A549 treated with ZK216348 at 1 μM for 4 hours (cell line): Measurements from ENCODE around the gene BTNL3. TPM values are rescaled to one million over a fixed set of nuclear protein-coding genes. Genes with fewer than 3 reads are reported as not detected.

Experiments
- total RNA-seq: library from RNA; stranded (reverse); fragments of 200-300 nt; extraction: Qiagen RNA extraction; gene quantifications from 5 replicates; pipeline ENCODE4 v1.2.3, GENCODE V29; 2022; ENCODE audit warnings: low read depth

The BTNL3 gene, protein sequence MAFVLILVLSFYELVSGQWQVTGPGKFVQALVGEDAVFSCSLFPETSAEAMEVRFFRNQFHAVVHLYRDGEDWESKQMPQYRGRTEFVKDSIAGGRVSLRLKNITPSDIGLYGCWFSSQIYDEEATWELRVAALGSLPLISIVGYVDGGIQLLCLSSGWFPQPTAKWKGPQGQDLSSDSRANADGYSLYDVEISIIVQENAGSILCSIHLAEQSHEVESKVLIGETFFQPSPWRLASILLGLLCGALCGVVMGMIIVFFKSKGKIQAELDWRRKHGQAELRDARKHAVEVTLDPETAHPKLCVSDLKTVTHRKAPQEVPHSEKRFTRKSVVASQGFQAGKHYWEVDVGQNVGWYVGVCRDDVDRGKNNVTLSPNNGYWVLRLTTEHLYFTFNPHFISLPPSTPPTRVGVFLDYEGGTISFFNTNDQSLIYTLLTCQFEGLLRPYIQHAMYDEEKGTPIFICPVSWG
- total RNA-seq: not detected in 5 replicates

DNA sequence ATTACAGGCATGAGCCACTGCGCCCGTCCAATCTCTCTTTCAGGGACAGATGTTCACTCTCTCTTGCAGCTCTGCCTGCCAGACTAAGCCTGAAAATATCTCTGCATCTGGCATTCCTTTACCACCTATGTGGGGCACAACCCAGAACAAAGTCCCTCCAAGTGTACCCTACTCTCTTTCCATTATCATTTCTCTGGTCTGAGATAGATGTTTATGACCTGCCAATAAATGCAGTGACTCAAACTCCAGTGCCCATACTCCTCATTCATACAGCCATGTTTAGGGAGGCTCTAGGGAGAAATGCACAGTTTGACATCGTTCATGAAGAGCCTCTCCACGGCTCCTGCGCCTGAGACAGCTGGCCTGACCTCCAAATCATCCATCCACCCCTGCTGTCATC lies at the start of gene BTNL3:
TSS of gene BTNL3 (plus strand) at position 255 of the 400 bp plus-strand sequence. CDS start 183 bp downstream, outside the sequence.

DNA sequence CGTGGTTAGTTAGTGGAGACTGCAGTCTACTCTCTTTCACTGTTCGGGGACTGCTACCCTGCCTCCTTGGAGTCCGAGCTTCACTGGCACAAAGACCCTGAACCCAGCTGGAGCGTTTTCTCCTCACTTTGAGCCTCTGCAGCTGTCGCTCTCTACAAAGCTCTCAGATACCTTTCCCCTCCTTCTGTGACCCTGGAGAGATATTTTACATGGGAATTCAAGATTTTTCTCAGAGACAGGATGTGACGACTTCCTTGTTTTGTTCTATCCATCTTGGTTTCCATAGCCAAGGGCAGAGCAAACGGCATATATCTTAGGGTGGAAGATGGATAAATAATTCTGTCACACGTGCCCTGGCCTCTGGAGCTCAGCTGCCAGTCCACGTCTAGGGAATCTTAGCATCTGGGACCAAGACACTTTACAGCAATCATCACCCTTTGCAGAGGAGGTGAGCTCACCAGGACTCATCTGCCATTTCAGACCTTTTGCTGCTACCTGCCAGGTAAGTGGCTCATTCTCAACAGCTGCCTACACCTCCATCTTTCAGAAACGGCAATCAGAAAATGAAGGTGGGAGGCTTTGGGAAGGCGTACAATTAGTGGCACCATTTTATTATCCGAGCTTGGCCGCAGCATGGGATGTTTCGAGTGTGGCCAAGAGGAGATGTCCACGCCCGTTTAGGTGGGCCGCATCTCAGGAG lies 51.4 kb downstream of the BTNL3 start, which contains the start of gene BTNL9:
TSS of gene BTNL9 (plus strand) at position 336 of the 700 bp plus-strand sequence. CDS start 5,224 bp downstream, outside the sequence.

Other genes starting within 250 kb of the BTNL3 start
- not detected in 5 replicates for gene OR2Y1, start 248.8 kb upstream of the BTNL3 start, total RNA-seq
- gene MGAT1, start 186.0 kb upstream of the BTNL3 start, total RNA-seq: 62.1 to 94.2 TPM (median 87.7 TPM) in 5 replicates
- 7.0 to 10.4 TPM (median 9.7 TPM) in 5 replicates for gene ZFP62, start 127.6 kb upstream of the BTNL3 start, total RNA-seq
- gene BTNL8, start 89.7 kb upstream of the BTNL3 start, total RNA-seq: not detected in 5 replicates
- gene BTNL9, start 51.4 kb downstream of the BTNL3 start, total RNA-seq: 0.53 to 1.5 TPM (median 0.99 TPM) in 5 replicates
- not detected in 5 replicates for gene OR2V1, start 142.3 kb downstream of the BTNL3 start, total RNA-seq
- gene OR2V2, start 158.7 kb downstream of the BTNL3 start, total RNA-seq: not detected in 5 replicates
- 36.6 to 46.1 TPM (median 43.5 TPM) in 5 replicates for gene TRIM7, start 216.3 kb downstream of the BTNL3 start, total RNA-seq
- gene TRIM41, start 234.4 kb downstream of the BTNL3 start, total RNA-seq: 18.1 to 29.1 TPM (median 28.4 TPM) in 5 replicates